DOHH2 (cell line): ENCODE results near the gene CD177.

ENCODE experiments used
- CTCF ChIP-seq: fragments of 200-600 bp; sonication (generic); IDR thresholded peaks from one replicate; pipeline ENCODE4 v1.5.1; 2014; ENCODE audit warnings: antibody characterized with exemption, mild to moderate bottlenecking, low read depth, low read length; ENCODE audit not compliant: poor library complexity, severe bottlenecking
- EZH2phosphoT487 ChIP-seq: fragments of 200-600 bp; sonication (generic); IDR thresholded peaks from 2 replicates; pipeline ENCODE4 v1.6.1; 2017; ENCODE audit warnings: borderline replicate concordance, mild to moderate bottlenecking, antibody characterized with exemption, low read length, moderate library complexity, mixed read lengths

GRCh38 chr19:43318203-43318602 is 35.3 kb upstream of the CD177 start:
- TF ChIP-seq EZH2phosphoT487 (no peak), CTCF (no peak)
